Activated CD4-positive, alpha-beta T cell treated with anti-CD3 and anti-CD28 coated beads, Interleukin-2, amount 50 U/mL, for 4 hours (primary cell): Measurements from ENCODE around the gene UBAC2.
A peak's percentile ranks its signal among the peaks of the same experiment; 100 is the strongest.
"Not testable (repeated sequence)": the region's sequence is repeated elsewhere in the genome, so short reads cannot be mapped to it uniquely, and the experiment has no call there.

ENCODE experiments used
- DNase-seq, 2 experiments: peaks; one replicate each; pipeline ENCODE4 v3.0.0-alpha.2; 2020

UBAC2 gene

DNA sequence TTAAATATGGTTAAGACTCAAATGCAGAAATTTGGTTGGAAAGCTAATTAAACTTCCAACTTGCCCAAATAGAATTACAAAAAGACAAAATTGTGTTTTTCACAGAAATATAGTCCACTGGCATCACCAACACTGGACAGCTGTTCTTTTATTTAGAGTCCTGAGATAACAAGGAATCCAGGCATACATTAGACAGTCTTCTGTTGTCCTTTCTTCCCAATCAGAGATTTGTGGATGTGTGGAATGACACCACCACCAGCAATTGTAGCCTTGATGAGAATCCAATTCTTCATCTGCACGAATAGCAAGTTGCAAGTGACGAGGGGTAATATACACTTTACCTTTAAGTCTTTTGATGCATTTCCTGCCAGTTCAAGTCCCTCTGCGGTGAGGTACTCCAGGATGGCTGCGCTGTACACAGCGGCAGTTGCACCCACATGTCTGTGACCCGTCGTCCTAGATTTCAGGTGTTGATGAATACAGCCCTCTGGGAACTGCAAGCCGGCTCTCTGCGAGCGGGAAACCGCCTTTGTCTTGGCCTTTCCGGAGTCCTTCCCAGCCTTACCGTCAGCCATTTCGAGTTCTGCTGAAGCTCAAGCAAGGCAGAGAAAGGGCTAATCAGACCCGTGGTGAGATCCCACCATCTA, 14.7 kb downstream of the UBAC2 start:
- peak; percentile 39 to 43 for DNase-seq

DNA sequence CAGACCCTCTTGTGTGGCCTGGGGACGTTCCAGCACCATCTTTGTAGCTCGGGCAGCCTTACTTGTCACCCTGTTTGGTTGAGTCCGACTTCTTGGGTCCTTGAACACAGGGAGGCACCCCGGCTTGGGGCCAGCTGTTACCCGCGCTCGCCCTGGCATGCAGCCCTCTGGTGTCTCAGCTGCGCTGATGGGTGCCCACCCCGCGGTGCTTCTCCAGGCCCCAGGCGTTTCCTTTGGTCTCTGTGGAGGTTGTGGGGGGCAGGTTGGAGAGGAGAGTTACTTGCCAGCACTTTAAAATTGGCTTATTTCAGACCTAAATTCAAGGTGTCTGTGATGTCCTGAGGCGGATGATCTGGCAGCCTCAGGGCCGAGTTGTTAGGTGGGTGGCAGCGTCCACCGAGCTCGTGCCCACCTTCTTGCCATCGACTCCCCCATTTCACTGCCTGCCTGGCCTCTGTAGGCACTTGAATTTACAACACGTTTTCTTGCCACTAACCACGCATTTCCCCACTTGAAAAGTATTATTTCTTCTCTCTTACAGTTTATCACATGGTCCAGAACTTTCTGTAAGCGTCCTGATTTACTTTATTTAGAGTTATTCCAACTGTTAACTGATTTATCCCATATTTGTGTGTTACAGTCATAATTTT, 16.9 kb downstream of the UBAC2 start:
- no peak for DNase-seq

DNA sequence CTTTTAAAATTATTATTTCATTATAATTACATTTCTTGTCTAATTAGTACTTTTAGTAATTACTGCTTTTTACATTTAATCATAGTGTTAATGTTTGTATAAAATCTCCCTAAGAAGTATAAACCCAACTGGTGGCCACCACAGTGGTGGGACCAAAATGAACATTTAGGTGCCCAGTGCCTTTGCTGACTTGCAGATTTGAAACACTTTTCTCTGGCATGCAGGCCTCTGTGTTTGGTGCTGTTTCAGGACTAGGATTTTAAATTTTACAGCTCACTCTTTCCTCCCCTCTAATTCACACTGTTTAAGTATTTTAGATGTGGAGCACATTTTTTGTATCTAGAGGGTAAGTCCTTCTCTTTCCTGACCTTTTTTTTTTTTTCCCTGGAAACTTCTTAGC, 17.5 kb downstream of the UBAC2 start:
- no peak for DNase-seq

DNA sequence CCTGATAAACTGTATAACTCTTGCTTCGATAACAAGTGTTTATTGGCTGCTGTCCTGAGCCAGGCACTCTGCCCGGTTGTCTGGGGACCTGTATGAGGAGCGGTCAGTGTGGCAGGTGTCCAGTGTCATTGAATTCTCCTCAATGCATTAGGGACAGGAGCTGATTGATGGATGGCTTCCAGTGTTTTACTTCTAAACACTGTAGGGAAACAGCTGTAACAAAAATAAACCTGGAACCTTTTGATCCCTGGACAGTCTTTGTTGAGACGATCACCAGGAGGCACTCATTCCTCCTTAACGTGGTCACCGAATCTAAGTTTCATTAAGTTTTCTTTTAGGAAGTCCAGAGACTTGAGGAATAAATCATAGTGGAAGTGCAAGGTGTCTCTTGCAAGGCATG, 17.9 kb downstream of the UBAC2 start:
- DNase-seq: no peak

GRCh38 chr13:99218969-99219368, 18.3 kb downstream of the UBAC2 start:
- DNase-seq: peak in 1 of 2 experiments; percentile 46

DNA sequence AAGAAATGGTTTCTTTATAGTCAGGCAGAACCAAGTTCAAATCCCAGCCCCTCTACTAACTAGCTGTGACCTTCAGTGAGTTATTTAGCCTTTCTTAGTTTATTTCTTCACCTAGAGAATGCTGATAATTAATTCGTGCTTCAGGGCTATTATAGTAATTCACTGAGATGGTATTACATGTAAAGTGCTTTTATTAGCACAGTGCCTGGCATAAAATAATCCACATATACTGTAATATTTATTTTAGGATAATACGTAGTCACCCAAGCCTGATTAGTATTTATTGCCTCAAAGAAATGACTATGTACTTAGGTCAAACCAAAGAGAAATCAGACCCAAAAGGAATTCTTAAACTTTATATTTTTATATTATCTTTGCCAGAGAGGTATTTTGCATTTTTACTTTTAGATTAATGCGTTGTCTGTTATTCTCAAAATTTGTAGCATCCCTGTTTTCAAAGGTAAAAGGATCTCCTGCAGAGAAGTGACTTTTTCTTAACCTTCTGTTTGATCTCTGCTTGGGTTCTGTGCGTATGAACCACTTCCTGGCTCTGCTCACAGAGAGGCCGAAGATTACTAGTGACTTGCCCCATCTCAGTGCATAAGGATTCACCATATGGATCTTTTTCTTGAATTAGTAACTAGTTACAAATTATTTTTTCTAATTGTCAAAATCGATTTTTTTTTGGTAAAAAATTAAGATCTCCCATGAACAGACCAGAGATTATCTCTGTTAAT, 19.7 kb downstream of the UBAC2 start:
- DNase-seq: no peak

DNA sequence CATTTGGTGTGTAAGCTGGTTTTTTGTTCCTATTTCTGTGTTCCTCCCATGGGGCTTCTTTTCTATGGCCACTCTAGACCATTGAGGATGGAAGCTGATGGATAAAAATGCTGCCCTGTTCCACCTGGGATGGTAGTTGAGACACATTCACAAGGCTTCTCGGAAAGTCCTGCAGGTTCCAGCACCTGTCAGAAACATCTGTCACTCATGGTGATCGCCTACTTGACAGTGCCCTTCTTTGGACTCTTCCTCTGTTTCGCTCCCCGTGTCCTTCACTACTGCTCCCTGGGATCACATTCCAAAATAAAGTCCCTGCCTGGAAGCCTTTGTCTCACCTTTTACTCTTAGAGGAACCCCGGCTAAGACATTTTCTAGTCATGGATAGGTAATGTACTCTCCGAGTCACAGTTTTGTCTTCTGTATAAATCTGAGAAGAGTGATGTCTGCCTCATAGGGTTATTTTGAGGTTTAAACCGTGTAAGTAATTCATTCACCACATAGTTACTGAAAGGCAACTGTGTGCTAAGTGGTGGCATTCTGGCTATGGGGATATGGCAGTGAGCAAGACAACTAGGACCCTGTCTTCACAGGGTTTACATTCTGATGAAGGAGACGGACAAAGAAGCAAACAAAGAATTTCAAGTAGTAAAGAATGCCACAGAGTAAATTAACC, 21.0 kb downstream of the UBAC2 start:
- no peak for DNase-seq

- DNase-seq: no peak
Observed at GRCh38 chr13:99223587-99223986, 22.9 kb downstream of the UBAC2 start.

- no peak for DNase-seq
Observed at GRCh38 chr13:99224021-99224420, 23.4 kb downstream of the UBAC2 start.

DNA sequence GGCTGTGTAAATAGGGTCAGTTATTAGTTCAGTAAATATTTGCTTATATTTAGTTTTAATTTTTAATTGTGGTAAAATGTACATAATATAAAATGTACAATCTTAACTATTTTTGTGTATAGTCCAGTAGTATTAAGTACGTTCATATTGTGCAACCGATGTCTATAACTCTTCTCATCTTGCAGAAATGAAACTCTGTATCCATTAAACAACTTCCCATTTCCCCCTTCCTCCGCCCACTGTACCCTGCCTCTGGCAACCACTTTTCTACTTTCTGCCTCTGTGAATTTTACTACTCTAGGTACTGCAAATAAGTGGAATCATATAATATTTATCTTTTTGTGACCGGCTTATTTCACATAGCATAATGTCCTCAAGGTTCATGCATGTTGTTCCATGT, 24.4 kb downstream of the UBAC2 start:
- DNase-seq: no peak

DNA sequence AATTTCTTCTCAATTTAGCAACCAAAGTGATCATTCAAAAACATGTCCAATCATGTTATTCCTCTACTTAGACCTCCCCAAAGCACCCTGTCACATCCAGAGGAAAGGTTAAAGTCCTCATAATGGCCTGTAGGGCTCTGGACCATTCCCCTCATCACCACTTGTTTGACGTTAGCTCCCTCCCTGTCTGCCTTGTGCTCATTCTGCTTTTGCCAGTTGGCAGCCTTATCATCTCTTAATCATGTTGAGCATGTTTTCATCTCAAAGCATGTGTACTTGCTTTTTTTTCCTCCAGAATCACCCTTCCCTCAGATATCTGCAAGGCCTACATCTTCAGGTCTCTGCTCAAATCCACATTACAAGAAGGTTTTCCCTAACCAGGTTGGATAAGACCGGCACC, 25.9 kb downstream of the UBAC2 start:
- DNase-seq: no peak

DNA sequence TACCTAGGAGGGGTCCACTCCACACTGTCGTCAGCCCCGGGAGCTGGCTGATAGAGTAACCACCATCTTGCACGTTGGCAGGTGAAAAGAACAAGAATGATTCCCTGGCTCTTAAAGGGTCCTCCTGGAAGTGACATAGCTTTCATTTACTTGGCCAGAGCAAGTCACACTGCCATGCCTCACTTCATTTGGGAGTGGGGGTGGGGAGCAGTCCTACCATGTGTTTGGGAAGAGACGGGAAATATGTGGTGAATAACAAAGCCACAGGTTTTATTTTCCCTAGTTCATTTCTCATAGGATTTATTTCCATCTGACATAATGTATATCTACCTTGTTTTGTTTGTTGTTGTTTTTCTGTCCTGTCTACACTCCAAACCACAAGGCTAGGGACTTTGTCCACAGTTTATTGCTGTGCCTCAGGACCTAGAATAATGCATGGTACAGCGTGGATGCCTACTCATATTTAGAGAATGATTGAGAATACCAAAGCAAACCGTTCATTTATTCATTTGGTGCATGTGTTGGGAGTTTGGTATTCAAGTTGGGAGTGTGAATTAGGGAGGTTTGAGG, 26.8 kb downstream of the UBAC2 start:
- DNase-seq: no peak

- DNase-seq: no peak
Observed at GRCh38 chr13:99227909-99228688, 27.4 kb downstream of the UBAC2 start.

- no peak for DNase-seq
Observed at GRCh38 chr13:99228737-99229691, 28.4 kb downstream of the UBAC2 start.

- DNase-seq: not testable (repeated sequence)
Observed at GRCh38 chr13:99230588-99230987, 29.9 kb downstream of the UBAC2 start.

- DNase-seq: no peak
Observed at GRCh38 chr13:99230991-99231390, 30.3 kb downstream of the UBAC2 start.

GRCh38 chr13:99231721-99232120, 31.1 kb downstream of the UBAC2 start:
- DNase-seq: no peak

GRCh38 chr13:99237981-99238662, 37.5 kb downstream of the UBAC2 start:
- peak; percentile 26 to 31 for DNase-seq

GRCh38 chr13:99246100-99246499, 45.4 kb downstream of the UBAC2 start:
- no peak for DNase-seq

DNA sequence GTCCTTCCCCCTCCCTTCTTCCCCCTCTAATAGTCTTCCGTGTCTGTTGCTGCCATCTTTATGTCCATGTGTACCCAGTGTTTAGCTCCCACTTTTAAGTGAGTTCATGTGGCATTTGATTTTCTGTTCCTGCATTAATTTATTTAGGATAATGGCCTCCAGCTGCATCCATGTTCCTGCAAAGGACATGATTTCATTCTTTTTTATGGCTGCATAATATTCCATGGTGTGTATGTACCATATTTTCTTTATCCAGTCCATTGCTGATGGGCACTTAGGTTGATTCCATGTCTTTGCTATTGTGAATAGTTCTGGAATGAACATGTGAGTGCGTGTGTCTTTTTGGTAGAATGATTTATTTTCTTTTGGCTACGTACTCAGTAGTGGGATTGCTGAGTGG, 48.5 kb downstream of the UBAC2 start:
- not testable (repeated sequence) for DNase-seq

DNA sequence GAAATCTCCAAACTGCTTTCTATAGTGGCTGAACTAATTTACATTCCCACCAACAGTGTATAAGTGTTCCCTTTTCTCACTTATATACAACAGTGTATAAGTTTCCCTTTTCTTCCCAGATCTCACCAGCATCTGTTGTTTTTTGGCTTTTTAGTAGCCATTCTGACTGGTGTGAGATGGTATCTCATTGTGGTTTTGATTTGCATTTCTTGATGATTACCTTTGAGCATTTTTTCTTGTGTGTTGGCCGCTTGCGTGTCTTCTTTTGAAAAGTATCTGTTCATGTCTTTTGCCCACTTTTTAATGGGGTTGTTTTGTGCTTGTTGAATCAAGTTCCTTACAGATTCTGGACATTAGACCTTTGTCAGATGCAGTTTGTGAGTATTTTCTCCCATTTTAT, 49.0 kb downstream of the UBAC2 start:
- DNase-seq: not testable (repeated sequence)
